HepG2 (cell line): ENCODE data around the gene XRCC1. TPM values are rescaled to one million over a fixed set of nuclear protein-coding genes. Genes with fewer than 3 reads are reported as not detected.

Experiments used
- ATAC-seq: fragments of 200-7000 bp; cut with Tn5 transposase; 3 replicates; pipeline ENCODE4 v1.9.1; 2020; ENCODE audit warnings: mild to moderate bottlenecking, moderate library complexity
- BruUV-seq: library from RNA; stranded (reverse); fragments of 400-500 nt; replicated peaks from 2 replicates; lab custom pipeline; 2021; lab: Mats Ljungman, UMichigan
- CTCF ChIA-PET: fragments of 300-600 bp; formaldehyde crosslinking; extraction: SDS; loops from one replicate; lab custom pipeline; 2021; ENCODE audit warnings: low total read pairs, inconsistent platforms, low intra/inter-chr PET ratio; lab: Yijun Ruan, JAX
- POLR2A ChIA-PET: fragments of 350-600 bp; sonication (Branson Sonifier 250); formaldehyde crosslinking; loops from one replicate; lab custom pipeline; 2020; ENCODE audit warnings: antibody characterized with exemption, inconsistent platforms; lab: Yijun Ruan, JAX
- DNase-seq: peaks from one replicate; pipeline ENCODE4 v3.0.0-alpha.2; 2015; ENCODE audit warnings: low spot score
- FAIRE-seq: peaks from 3 replicates; lab custom pipeline; 2011; peaks lifted over from hg19 to GRCh38; lab: Jason Lieb, UNC
- H2AFZ ChIP-seq: one replicate; pipeline ENCODE4 v1.6.1; 2011; ENCODE audit warnings: low read length, inconsistent platforms
- H3K27ac ChIP-seq: fragments of 300-600 bp; 3 replicates; pipeline ENCODE4 v1.8.0; 2011; ENCODE audit warnings: mixed run types, mild to moderate bottlenecking, mixed read lengths, low read length, inconsistent platforms; ENCODE audit not compliant: insufficient read depth; ENCODE audit errors: extremely low read length
- H3K27me3 ChIP-seq, 2 experiments: fragments of 200-600 bp in 1 of 2; 2 replicates in 1 of 2; 3 replicates in 1 of 2; pipeline versions ENCODE4 v1.6.0 to v1.8.0; 2011; ENCODE audit warnings: low read length in 2 of 2, mild to moderate bottlenecking in 2 of 2, moderate library complexity in 2 of 2, inconsistent platforms in 1 of 2; ENCODE audit not compliant: insufficient read depth in 2 of 2, control insufficient read depth in 1 of 2
- H3K36me3 ChIP-seq, 2 experiments: fragments of 200-600 bp in 1 of 2; replicated peaks in 1 of 2; 2 replicates in 1 of 2; 3 replicates in 1 of 2; pipeline versions ENCODE4 v1.5.1 to v1.8.0; 2011; ENCODE audit warnings: low read length in 2 of 2, inconsistent platforms in 1 of 2; ENCODE audit not compliant: insufficient read depth in 2 of 2, control insufficient read depth in 1 of 2
- H3K4me1 ChIP-seq: 2 replicates; pipeline ENCODE4 v1.5.1; 2012; ENCODE audit warnings: low read length, inconsistent platforms; ENCODE audit not compliant: insufficient read depth
- H3K4me2 ChIP-seq: 2 replicates; pipeline ENCODE4 v1.6.0; 2011; ENCODE audit warnings: low read depth, low read length, inconsistent platforms
- H3K4me3 ChIP-seq, 3 experiments: fragments of 200-600 bp in 1 of 3; sonication (generic), shearing (Covaris generic) in 1 of 3; replicated peaks in 1 of 3; 2 replicates each; pipeline ENCODE4 v1.5.1; 2011 to 2016; ENCODE audit warnings: low read length in 3 of 3, inconsistent platforms in 2 of 3, low read depth in 2 of 3, mild to moderate bottlenecking in 2 of 3, control low read depth in 1 of 3, mixed read lengths in 1 of 3; ENCODE audit not compliant: insufficient read depth in 1 of 3
- H3K79me2 ChIP-seq: one replicate; pipeline ENCODE4 v1.6.1; 2011; ENCODE audit warnings: low read length, inconsistent platforms; ENCODE audit not compliant: insufficient read depth
- H3K9ac ChIP-seq: 2 replicates; pipeline ENCODE4 v1.6.0; 2011; ENCODE audit warnings: mild to moderate bottlenecking, low read depth, low read length, inconsistent platforms; ENCODE audit not compliant: insufficient read depth
- H3K9me3 ChIP-seq: 2 replicates; pipeline ENCODE4 v1.5.1; 2012; ENCODE audit warnings: mild to moderate bottlenecking, low read length
- H4K20me1 ChIP-seq: 2 replicates; pipeline ENCODE4 v1.6.0; 2011; ENCODE audit warnings: inconsistent platforms, mild to moderate bottlenecking, low read length, moderate library complexity; ENCODE audit not compliant: insufficient read depth
- AGO2 ChIP-seq: fragments of 200-400 bp; formaldehyde crosslinking; optimal IDR thresholded peaks from 2 replicates; pipeline ENCODE3; 2017; ENCODE audit warnings: mild to moderate bottlenecking, low read depth, low read length, moderate library complexity
- ATAD3A ChIP-seq: sonication (generic); formaldehyde crosslinking; IDR thresholded peaks from 2 replicates; pipeline ENCODE4 v1.4.0; 2020; ENCODE audit warnings: missing genetic modification reagents
- ETV5 ChIP-seq: IDR thresholded peaks from 2 replicates; pipeline ENCODE4 v1.6.1; 2018; ENCODE audit warnings: missing biosample characterization, missing genetic modification reagents, inconsistent platforms, borderline replicate concordance
- KIAA2018 ChIP-seq: sonication (generic); formaldehyde crosslinking; IDR thresholded peaks from 2 replicates; pipeline ENCODE4 v1.5.0; 2020; ENCODE audit warnings: mild to moderate bottlenecking, missing genetic modification reagents, borderline replicate concordance
- NR0B2 ChIP-seq: sonication (generic); formaldehyde crosslinking; IDR thresholded peaks from 2 replicates; pipeline ENCODE4 v1.4.0; 2020; ENCODE audit warnings: mild to moderate bottlenecking, missing genetic modification reagents
- PRPF4 ChIP-seq: fragments of 200-400 bp; formaldehyde crosslinking; IDR thresholded peaks from 2 replicates; pipeline ENCODE4 v1.6.1; 2016; ENCODE audit warnings: low read length, low read depth; ENCODE audit not compliant: poor library complexity, severe bottlenecking
- RAD21 ChIP-seq: fragments of 450-650 bp; formaldehyde crosslinking; IDR thresholded peaks from 2 replicates; pipeline ENCODE4 v1.5.0; 2020; ENCODE audit warnings: mild to moderate bottlenecking
- SMAD1 ChIP-seq: sonication (generic); formaldehyde crosslinking; IDR thresholded peaks from 2 replicates; pipeline ENCODE4 v1.4.0; 2020; ENCODE audit warnings: missing genetic modification reagents, low read depth, mild to moderate bottlenecking, borderline replicate concordance
- TCF7 ChIP-seq: sonication (generic); IDR thresholded peaks from 2 replicates; pipeline ENCODE4 v1.6.1; 2016; ENCODE audit warnings: antibody characterized with exemption, low read depth
- TEAD3 ChIP-seq: optimal IDR thresholded peaks from 2 replicates; pipeline ENCODE3; 2016; ENCODE audit warnings: borderline replicate concordance
- TOPORS ChIP-seq: sonication (generic); formaldehyde crosslinking; IDR thresholded peaks from 2 replicates; pipeline ENCODE4 v1.8.0; 2023; ENCODE audit warnings: mild to moderate bottlenecking, missing genetic modification reagents
- ZNF136 ChIP-seq: sonication (generic); formaldehyde crosslinking; IDR thresholded peaks from 2 replicates; pipeline ENCODE4 v1.8.1; 2022; ENCODE audit warnings: low read depth, mild to moderate bottlenecking, moderate library complexity, missing genetic modification reagents
- ZNF557 ChIP-seq: sonication (generic); formaldehyde crosslinking; IDR thresholded peaks from 2 replicates; pipeline ENCODE4 v1.4.0; 2020; ENCODE audit warnings: missing genetic modification reagents
- WGBS: methylation state at CpG from one replicate; pipeline ENCODE4 v1.1.6; 2017; ENCODE audit warnings: low lambda C conversion rate; 5-methylcytosine and 5-hydroxymethylcytosine counted together
- in situ Hi-C: cut with HindIII; loops from 2 replicates; pipeline ENCODE4 v1.10.0; 2017; ENCODE audit warnings: low pct_unique_long_range_greater_than_20kb; ENCODE audit not compliant: extremely low pct_ligation_motif_present
- intact Hi-C: fragments of 100-400 bp; cut with micrococcal nuclease; formaldehyde crosslinking; loops from one replicate; pipeline ENCODE4 v1.10.0; 2022; ENCODE audit not compliant: unreplicated experiment
- polyA plus RNA-seq, 8 experiments: library from polyadenylated mRNA; depleted of rRNA in 3 of 8; stranded (reverse) in 7 of 8; unstranded in 1 of 8; fragments of >200 nt; fragmentation: Illumina TruSeq in 4 of 8; extraction: Trizol in 4 of 8; gene quantifications; 2 replicates each; pipeline versions ENCODE4 v1.2.1 to v1.2.3, GENCODE V29; 2011 to 2016; ENCODE audit warnings: low read depth in 4 of 8, missing spikeins in 1 of 8, mixed read lengths in 1 of 8; ENCODE audit not compliant: insufficient read depth in 1 of 8
- total RNA-seq, 5 experiments: library from RNA; depleted of rRNA; stranded (reverse); fragments of >200 nt; fragmentation: Illumina TruSeq; extraction: Trizol; gene quantifications; 2 replicates each; pipeline ENCODE4 v1.2.3, GENCODE V29; 2016; ENCODE audit warnings: low read depth in 1 of 5

The XRCC1 gene
- total and polyA plus RNA-seq, 2 of the 13 experiments (the other 11 are each of a cell fraction or from before 2014, with no cell fraction given): 24.7 to 26.3 TPM

DNA sequence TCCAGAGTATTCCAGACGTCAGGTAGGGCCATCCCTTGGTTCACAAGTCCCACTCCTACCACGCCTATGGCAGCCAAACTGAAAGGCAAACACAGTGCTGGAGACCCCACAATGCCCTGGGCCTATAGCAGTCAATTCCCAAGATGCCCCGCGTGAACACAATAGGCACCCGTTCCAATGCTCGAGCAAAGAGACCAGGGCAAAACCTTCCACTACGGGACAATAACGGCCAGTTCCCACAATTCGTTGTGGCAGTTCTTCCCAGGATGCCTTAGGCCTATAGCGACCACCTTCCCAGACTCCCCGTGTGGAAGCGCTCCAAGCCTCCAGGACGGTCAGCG lies 43.6 kb upstream of the XRCC1 start (continued):
- TF ChIP-seq KIAA2018 (CRISPR knock-in tag): no peak
- TF ChIP-seq TEAD3 (CRISPR knock-in tag): peak; percentile 7
- no peak for TF ChIP-seq ZNF557 (CRISPR knock-in tag)
- TF ChIP-seq, all 625 proteins: peak for 63

DNA sequence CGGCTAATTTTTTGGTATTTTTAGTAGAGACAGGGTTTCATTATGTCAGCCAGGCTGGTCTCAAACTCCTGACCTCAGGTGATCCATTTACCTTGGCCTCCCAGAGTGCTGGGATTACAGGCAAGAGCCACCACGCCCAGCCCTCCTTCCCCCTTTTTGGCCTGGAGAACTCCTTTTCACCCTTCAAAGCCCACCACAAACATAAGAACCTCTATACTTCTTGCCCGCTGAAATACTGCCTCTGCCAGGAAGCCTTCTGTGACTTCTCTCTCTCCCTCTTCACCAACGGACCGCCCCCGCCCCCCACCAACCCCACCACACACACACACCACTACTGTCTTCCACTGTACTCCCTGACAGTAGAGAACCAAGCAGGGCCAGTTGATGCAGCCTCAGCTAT lies 41.6 kb upstream of the XRCC1 start:
- no peak overlapping the region for H2AFZ ChIP-seq
- BruUV-seq: no TSS peak
- WGBS: 93% methylated on average over 6 of the region's 6 CpGs
- FAIRE-seq: no peak
- H3K4me2 ChIP-seq: no peak overlapping the region
- H3K9me3 ChIP-seq: no peaks in the 10 kb centered on the region
- TF ChIP-seq PRPF4 (no peak), RAD21 (CRISPR knock-in tag) (no peak), AGO2 (no peak), ATAD3A (CRISPR knock-in tag) (no peak), ZNF136 (CRISPR knock-in tag) (no peak), SMAD1 (CRISPR knock-in tag) (no peak), TCF7 (no peak), NR0B2 (CRISPR knock-in tag) (no peak), TOPORS (CRISPR knock-in tag) (no peak), ETV5 (no peak)
- no peak overlapping the region for H3K4me3 ChIP-seq
- H3K9ac ChIP-seq: no peak overlapping the region
- H3K27ac ChIP-seq: no peak overlapping the region
- CTCF ChIA-PET: no interaction called here
- DNase-seq: no peak
- H3K79me2 ChIP-seq: peaks cover 14% of the 10 kb centered on the region
- peaks cover 24% of the 10 kb centered on the region for H3K4me1 ChIP-seq
- no peaks in the 10 kb centered on the region for H3K27me3 ChIP-seq
- peaks cover 8 to 18% of the 10 kb centered on the region in 2 experiments; a peak in 4 of 5 replicates for H3K36me3 ChIP-seq
- POLR2A ChIA-PET: no interaction called here
- no peak for ATAC-seq
- intact Hi-C loops: no loop called here
- in situ Hi-C loops: no loop called here
- H4K20me1 ChIP-seq: no peaks in the 10 kb centered on the region
